Effector CD8-positive, alpha-beta T cell (primary cell): ENCODE results near the gene AIM2.
"Not testable (repeated sequence)": the region's sequence is repeated elsewhere in the genome, so short reads cannot be mapped to it uniquely, and the experiment has no call there.

ENCODE experiments used
- DNase-seq: peaks from one replicate; lab custom pipeline; 2025; lab: John Stamatoyannopoulos, UW

AIM2 gene

GRCh38 chr1:159079525-159079924 is 3.0 kb upstream of the AIM2 start:
- no peak for DNase-seq

- no peak for DNase-seq
Observed at GRCh38 chr1:159077120-159077961, 775 bp upstream of the AIM2 start.

GRCh38 chr1:159071970-159072582 is 4.5 kb downstream of the AIM2 start:
- DNase-seq: no peak

GRCh38 chr1:159068886-159069285 is 7.7 kb downstream of the AIM2 start:
- DNase-seq: no peak

- DNase-seq: no peak
Observed at GRCh38 chr1:159067699-159068621, 8.6 kb downstream of the AIM2 start.

- DNase-seq: no peak
Observed at GRCh38 chr1:159066108-159066507, 10.5 kb downstream of the AIM2 start.

- DNase-seq: no peak
Observed at GRCh38 chr1:159065106-159065505, 11.5 kb downstream of the AIM2 start.

GRCh38 chr1:159058751-159059150 is 17.8 kb downstream of the AIM2 start:
- DNase-seq: no peak

- DNase-seq: no peak
Observed at GRCh38 chr1:159056069-159056698, 20.4 kb downstream of the AIM2 start.

GRCh38 chr1:159055181-159055641 is 21.4 kb downstream of the AIM2 start:
- no peak for DNase-seq

- no peak for DNase-seq
Observed at GRCh38 chr1:159054427-159054826, 22.1 kb downstream of the AIM2 start.

- no peak for DNase-seq
Observed at GRCh38 chr1:159051436-159051835, 25.1 kb downstream of the AIM2 start.

GRCh38 chr1:159046486-159046885 is 30.1 kb downstream of the AIM2 start:
- not testable (repeated sequence) for DNase-seq

- DNase-seq: no peak
Observed at GRCh38 chr1:159040893-159041724, 35.5 kb downstream of the AIM2 start.

GRCh38 chr1:159040206-159040605 is 36.4 kb downstream of the AIM2 start:
- no peak for DNase-seq

GRCh38 chr1:159030877-159031447 is 45.6 kb downstream of the AIM2 start:
- DNase-seq: no peak

GRCh38 chr1:159030311-159030710 is 46.3 kb downstream of the AIM2 start:
- no peak for DNase-seq

GRCh38 chr1:159026841-159027240 is 49.7 kb downstream of the AIM2 start:
- not testable (repeated sequence) for DNase-seq

- no peak for DNase-seq
Observed at GRCh38 chr1:159025043-159025442, 51.5 kb downstream of the AIM2 start.

GRCh38 chr1:159023723-159024122 is 52.8 kb downstream of the AIM2 start:
- DNase-seq: no peak
